ENCODE measurements around the gene DUSP28.
"Not testable (repeated sequence)": the region's sequence is repeated elsewhere in the genome, so short reads cannot be mapped to it uniquely, and the experiment has no call there.

The DUSP28 gene

GRCh38 chr2:240528406-240529040 is 31.6 kb upstream of the DUSP28 start:
- DNase-seq: no peak

GRCh38 chr2:240529344-240529999 is 30.7 kb upstream of the DUSP28 start:
- DNase-seq: no peak

GRCh38 chr2:240530181-240530580 is 30.0 kb upstream of the DUSP28 start:
- no peak for DNase-seq

- DNase-seq: no peak
Measured at GRCh38 chr2:240531038-240531437, 29.1 kb upstream of the DUSP28 start.

GRCh38 chr2:240532031-240532775 is 28.0 kb upstream of the DUSP28 start:
- no peak for DNase-seq

GRCh38 chr2:240538031-240538780 is 22.0 kb upstream of the DUSP28 start:
- no peak for DNase-seq

GRCh38 chr2:240539101-240539500 is 21.1 kb upstream of the DUSP28 start:
- DNase-seq: not testable (repeated sequence)

GRCh38 chr2:240539906-240540305 is 20.3 kb upstream of the DUSP28 start:
- no peak for DNase-seq

GRCh38 chr2:240551288-240551687 is 8.9 kb upstream of the DUSP28 start:
- DNase-seq: no peak

- DNase-seq: no peak
Measured at GRCh38 chr2:240551811-240552210, 8.3 kb upstream of the DUSP28 start.

GRCh38 chr2:240553956-240554480 is 6.1 kb upstream of the DUSP28 start:
- DNase-seq: no peak

GRCh38 chr2:240554767-240555493 is 5.2 kb upstream of the DUSP28 start:
- peak; percentile 19 for DNase-seq

GRCh38 chr2:240555541-240556250 is 4.5 kb upstream of the DUSP28 start:
- DNase-seq: peak; percentile 17

GRCh38 chr2:240556553-240557100 is 3.5 kb upstream of the DUSP28 start:
- DNase-seq: peak; percentile 95

- no peak for DNase-seq
Measured at GRCh38 chr2:240557101-240557751, 2.9 kb upstream of the DUSP28 start.

- DNase-seq: no peak
Measured at GRCh38 chr2:240557808-240558207, 2.3 kb upstream of the DUSP28 start, which contains the start of gene ANKMY1. ANKMY1 (minus strand) TSS chr2:240557988; CDS start chr2:240557335, 653 bp downstream.

GRCh38 chr2:240558236-240558761 is 1.9 kb upstream of the DUSP28 start:
- DNase-seq: no peak

GRCh38 chr2:240559286-240559685 is 871 bp upstream of the DUSP28 start:
- DNase-seq: no peak

GRCh38 chr2:240560480-240561324 is 545 bp downstream of the DUSP28 start:
- peak; percentile 92 for DNase-seq
